PFSK-1 (cell line): ENCODE measurements around the gene NFIX.

Experiments
- FOXP2 ChIP-seq: optimal IDR thresholded peaks from 2 replicates; pipeline ENCODE3; 2011; ENCODE audit warnings: borderline replicate concordance, control low read depth, inconsistent platforms; ENCODE audit not compliant: insufficient read depth; ENCODE audit errors: extremely low read length, extremely low read depth
- POLR2AphosphoS5 ChIP-seq: IDR thresholded peaks from 2 replicates; pipeline ENCODE4 v1.6.1; 2012; ENCODE audit warnings: low read depth, mild to moderate bottlenecking, control low read depth, low read length, moderate library complexity
- SIN3A ChIP-seq: IDR thresholded peaks from 2 replicates; pipeline ENCODE4 v1.6.1; 2012; ENCODE audit warnings: mild to moderate bottlenecking, low read length, moderate library complexity, borderline replicate concordance; ENCODE audit not compliant: insufficient read depth
- TAF1 ChIP-seq: IDR thresholded peaks from 2 replicates; pipeline ENCODE4 v1.6.1; 2012; ENCODE audit warnings: low read length, control low read depth, borderline replicate concordance; ENCODE audit not compliant: insufficient read depth
- TF ChIP-seq, protein P1 (sequence below), 2 experiments: IDR thresholded peaks; 2 replicates each; pipeline versions ENCODE4 v1.6.1 to v1.8.0; 2011 to 2012; ENCODE audit warnings: low read depth in 2 of 2, low read length in 2 of 2, control low read depth in 1 of 2, inconsistent platforms in 1 of 2, mild to moderate bottlenecking in 1 of 2, moderate library complexity in 1 of 2; ENCODE audit not compliant: insufficient read depth in 1 of 2

Gene NFIX

DNA sequence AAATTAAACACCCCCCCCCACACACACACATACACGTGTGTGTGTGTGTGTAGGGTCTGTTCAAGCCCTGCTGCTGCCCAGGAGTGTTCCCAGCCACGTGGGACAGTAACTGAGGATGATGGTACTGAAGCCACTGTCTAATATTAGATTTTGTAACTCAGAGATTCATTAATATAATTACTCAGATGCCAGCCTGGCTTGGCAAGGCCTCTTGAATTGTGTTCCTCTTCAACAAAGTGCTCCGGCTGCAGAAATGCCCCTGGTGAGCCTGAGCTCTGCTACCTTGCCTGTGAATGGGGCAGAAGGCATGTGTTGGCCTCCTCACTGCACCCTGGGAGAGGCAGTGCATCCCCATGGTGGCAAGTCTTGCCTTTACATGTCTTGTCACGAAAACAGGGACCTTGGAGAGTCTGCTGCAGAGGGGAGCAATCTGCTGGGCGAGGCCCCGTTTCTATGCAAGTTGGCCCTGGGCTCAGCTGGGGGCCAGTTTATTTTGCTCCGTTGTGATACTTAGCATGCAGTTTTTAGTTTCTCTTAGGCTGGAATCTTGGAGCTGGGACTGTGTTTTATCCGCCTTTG is 44.0 kb downstream of the NFIX start:
- TF ChIP-seq, protein P1, sequence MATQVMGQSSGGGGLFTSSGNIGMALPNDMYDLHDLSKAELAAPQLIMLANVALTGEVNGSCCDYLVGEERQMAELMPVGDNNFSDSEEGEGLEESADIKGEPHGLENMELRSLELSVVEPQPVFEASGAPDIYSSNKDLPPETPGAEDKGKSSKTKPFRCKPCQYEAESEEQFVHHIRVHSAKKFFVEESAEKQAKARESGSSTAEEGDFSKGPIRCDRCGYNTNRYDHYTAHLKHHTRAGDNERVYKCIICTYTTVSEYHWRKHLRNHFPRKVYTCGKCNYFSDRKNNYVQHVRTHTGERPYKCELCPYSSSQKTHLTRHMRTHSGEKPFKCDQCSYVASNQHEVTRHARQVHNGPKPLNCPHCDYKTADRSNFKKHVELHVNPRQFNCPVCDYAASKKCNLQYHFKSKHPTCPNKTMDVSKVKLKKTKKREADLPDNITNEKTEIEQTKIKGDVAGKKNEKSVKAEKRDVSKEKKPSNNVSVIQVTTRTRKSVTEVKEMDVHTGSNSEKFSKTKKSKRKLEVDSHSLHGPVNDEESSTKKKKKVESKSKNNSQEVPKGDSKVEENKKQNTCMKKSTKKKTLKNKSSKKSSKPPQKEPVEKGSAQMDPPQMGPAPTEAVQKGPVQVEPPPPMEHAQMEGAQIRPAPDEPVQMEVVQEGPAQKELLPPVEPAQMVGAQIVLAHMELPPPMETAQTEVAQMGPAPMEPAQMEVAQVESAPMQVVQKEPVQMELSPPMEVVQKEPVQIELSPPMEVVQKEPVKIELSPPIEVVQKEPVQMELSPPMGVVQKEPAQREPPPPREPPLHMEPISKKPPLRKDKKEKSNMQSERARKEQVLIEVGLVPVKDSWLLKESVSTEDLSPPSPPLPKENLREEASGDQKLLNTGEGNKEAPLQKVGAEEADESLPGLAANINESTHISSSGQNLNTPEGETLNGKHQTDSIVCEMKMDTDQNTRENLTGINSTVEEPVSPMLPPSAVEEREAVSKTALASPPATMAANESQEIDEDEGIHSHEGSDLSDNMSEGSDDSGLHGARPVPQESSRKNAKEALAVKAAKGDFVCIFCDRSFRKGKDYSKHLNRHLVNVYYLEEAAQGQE (IDR thresholded peaks at IDR 0.05; ENCODE audit: insufficient read depth in 1 of 2, low read depth in 2 of 2, low read length in 2 of 2) = no peak
- TF ChIP-seq FOXP2 (no peak), TAF1 (no peak), SIN3A (no peak), POLR2AphosphoS5 (no peak)

GRCh38 chr19:13040232-13040947 is 45.1 kb downstream of the NFIX start:
- TF ChIP-seq SIN3A (no peak), TAF1 (no peak), POLR2AphosphoS5 (no peak), FOXP2 (no peak)
- TF ChIP-seq, protein P1 (IDR thresholded peaks at IDR 0.05; ENCODE audit: insufficient read depth in 1 of 2, low read depth in 2 of 2, low read length in 2 of 2) = no peak

- TF ChIP-seq, protein P1 (IDR thresholded peaks at IDR 0.05; ENCODE audit: insufficient read depth in 1 of 2, low read depth in 2 of 2, low read length in 2 of 2) = no peak
- TF ChIP-seq POLR2AphosphoS5 = no peak
These were observed 45.6 kb downstream of the NFIX start for GRCh38 chr19:13040948-13041292.

GRCh38 chr19:13042443-13043130 is 47.3 kb downstream of the NFIX start:
- TF ChIP-seq SIN3A (no peak), TAF1 (no peak), POLR2AphosphoS5 (no peak), FOXP2 (no peak)
- TF ChIP-seq, protein P1 (IDR thresholded peaks at IDR 0.05; ENCODE audit: insufficient read depth in 1 of 2, low read depth in 2 of 2, low read length in 2 of 2) = no peak
